Right lobe of liver (tissue), 6 donors: ENCODE data around the gene COCH. TPM values are rescaled to one million over a fixed set of nuclear protein-coding genes. Genes with fewer than 3 reads are reported as not detected.

ENCODE experiments used
- ATAC-seq, 4 donors: fragments of 200-7000 bp; cut with Tn5 transposase; one replicate each; pipeline ENCODE4 v1.9.1; 2020; ENCODE audit warnings: mild to moderate bottlenecking in 4 of 4, moderate library complexity in 4 of 4
- DNase-seq, 3 donors: peaks; one replicate each; pipeline ENCODE4 v3.0.0-alpha.2; 2020
- H3K27ac ChIP-seq, 3 donors: fragments of 200-600 bp; one replicate each; pipeline ENCODE4 v1.8.0; 2022
- H3K27me3 ChIP-seq, 2 donors: fragments of 200-600 bp; one replicate each; pipeline ENCODE4 v1.8.0; 2022
- H3K36me3 ChIP-seq, 4 donors: fragments of 200-600 bp; sonication (generic) in 1 of 4; one replicate each; pipeline versions ENCODE4 v1.5.1 to v1.8.0; 2017 to 2022; ENCODE audit warnings: control low read depth in 1 of 4
- H3K4me1 ChIP-seq, 4 donors: fragments of 200-600 bp; sonication (generic) in 1 of 4; one replicate each; pipeline versions ENCODE4 v1.5.1 to v1.8.0; 2017 to 2022; ENCODE audit warnings: control low read depth in 1 of 4
- H3K4me3 ChIP-seq, 3 donors: fragments of 200-600 bp; one replicate each; pipeline ENCODE4 v1.8.0; 2022
- H3K9me3 ChIP-seq, 4 donors: fragments of 200-600 bp; sonication (generic) in 1 of 4; one replicate each; pipeline versions ENCODE4 v1.5.1 to v1.8.0; 2017 to 2022; ENCODE audit warnings: control low read depth in 1 of 4
- POLR2A ChIP-seq: fragments of 450-650 bp; IDR thresholded peaks from one replicate; pipeline ENCODE4 v1.6.1; 2017; ENCODE audit warnings: antibody characterized with exemption, mild to moderate bottlenecking
- WGBS: methylation state at CpG from one replicate; pipeline ENCODE4 v1.1.6; 2018; ENCODE audit warnings: low coverage, low lambda C conversion rate; ENCODE audit not compliant: insufficient coverage; ENCODE audit errors: missing lambda C conversion rate; 5-methylcytosine and 5-hydroxymethylcytosine counted together
- intact Hi-C, 2 donors: fragments of 100-400 bp; cut with DNase I; formaldehyde crosslinking; loops; one replicate each; pipeline versions ENCODE4 v1.11.2 to v1.14.1; 2022
- total RNA-seq, 6 experiments: library from RNA; depleted of rRNA in 2 of 6; stranded (reverse); fragments of >200 nt in 2 of 6; fragmentation: NEBNext Ultra II Directional in 3 of 6; extraction: Animal tissue kit (Norgen Biotek cat#: 25700) in 3 of 6; gene quantifications; one replicate each; pipeline versions ENCODE4 v1.1.0 to v1.2.4, GENCODE V29; 2016 to 2023
- TF ChIP-seq, protein P1 (sequence below), 4 donors: fragments of 200-600 bp in 3 of 4; fragments of 450-650 bp in 1 of 4; IDR thresholded peaks; one replicate each; pipeline versions ENCODE4 v1.5.1 to v1.8.0; 2016 to 2022; ENCODE audit warnings: antibody characterized with exemption in 4 of 4, mild to moderate bottlenecking in 2 of 4
- donor health status: DM: no; HTN: yes; CAD: no.
- donor health status: DM: no; HTN: no; CAD: no.
- donor health status: DM: no; HTN: no; CAD: no.
- donor health status: DM: no; HTN: yes; CAD: no.
- donor health status: DM: no; HTN: yes; CAD: no.

Gene COCH
- total RNA-seq, 6 experiments from 2014 or later, result 0.14 to 2.9 (median 0.60) TPM; not detected in 1

GRCh38 chr14:30906752-30907658 is 32.6 kb downstream of the COCH start:
- no peaks in the 10 kb centered on the region for H3K27me3 ChIP-seq
- ATAC-seq (peak; percentile 35 to 51 (median 42)), DNase-seq (no peak)
- H3K4me3 ChIP-seq, result no peak overlapping the region
- H3K36me3 ChIP-seq, result peaks cover 0 to 53% (median 14%) of the 10 kb centered on the region in 4 donors
- H3K9me3 ChIP-seq, result no peaks in the 10 kb centered on the region
- no peak overlapping the region for H3K27ac ChIP-seq
- intact Hi-C loops, result no loop called here
- H3K4me1 ChIP-seq, result peaks cover 0 to 6% (median 0%) of the 10 kb centered on the region in 4 donors
- TF ChIP-seq, protein P1, sequence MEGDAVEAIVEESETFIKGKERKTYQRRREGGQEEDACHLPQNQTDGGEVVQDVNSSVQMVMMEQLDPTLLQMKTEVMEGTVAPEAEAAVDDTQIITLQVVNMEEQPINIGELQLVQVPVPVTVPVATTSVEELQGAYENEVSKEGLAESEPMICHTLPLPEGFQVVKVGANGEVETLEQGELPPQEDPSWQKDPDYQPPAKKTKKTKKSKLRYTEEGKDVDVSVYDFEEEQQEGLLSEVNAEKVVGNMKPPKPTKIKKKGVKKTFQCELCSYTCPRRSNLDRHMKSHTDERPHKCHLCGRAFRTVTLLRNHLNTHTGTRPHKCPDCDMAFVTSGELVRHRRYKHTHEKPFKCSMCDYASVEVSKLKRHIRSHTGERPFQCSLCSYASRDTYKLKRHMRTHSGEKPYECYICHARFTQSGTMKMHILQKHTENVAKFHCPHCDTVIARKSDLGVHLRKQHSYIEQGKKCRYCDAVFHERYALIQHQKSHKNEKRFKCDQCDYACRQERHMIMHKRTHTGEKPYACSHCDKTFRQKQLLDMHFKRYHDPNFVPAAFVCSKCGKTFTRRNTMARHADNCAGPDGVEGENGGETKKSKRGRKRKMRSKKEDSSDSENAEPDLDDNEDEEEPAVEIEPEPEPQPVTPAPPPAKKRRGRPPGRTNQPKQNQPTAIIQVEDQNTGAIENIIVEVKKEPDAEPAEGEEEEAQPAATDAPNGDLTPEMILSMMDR (IDR thresholded peaks at IDR 0.05), result peak; percentile 24 to 38 (median 32)
- no peak for TF ChIP-seq POLR2A

DNA sequence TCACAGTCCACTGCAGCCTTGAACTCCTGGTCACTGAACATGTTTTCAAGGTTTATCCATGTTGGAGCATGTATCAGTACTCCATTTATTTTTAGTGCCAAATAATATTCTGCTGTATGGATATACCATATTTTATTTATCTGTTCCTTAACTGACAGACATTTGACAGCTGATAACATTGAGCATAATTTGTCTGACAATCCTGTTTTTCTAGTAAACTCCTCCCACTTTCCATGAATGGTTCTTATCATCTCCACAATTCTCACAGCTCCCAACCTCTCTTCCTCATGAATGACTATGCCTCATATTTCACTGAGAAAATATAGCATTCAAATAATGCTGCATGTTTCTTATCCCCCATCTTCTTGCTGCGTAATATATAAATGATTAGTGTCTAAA is 33.3 kb downstream of the COCH start:
- H3K27me3 ChIP-seq, result no peaks in the 10 kb centered on the region
- no peaks in the 10 kb centered on the region for H3K9me3 ChIP-seq
- H3K27ac ChIP-seq, result no peak overlapping the region
- intact Hi-C loops, result no loop called here
- TF ChIP-seq, protein P1 (IDR thresholded peaks at IDR 0.05), result no peak
- TF ChIP-seq POLR2A, result no peak
- H3K4me1 ChIP-seq, result peaks cover 0 to 6% (median 0%) of the 10 kb centered on the region in 4 donors
- no peak overlapping the region for H3K4me3 ChIP-seq
- ATAC-seq (peak in 1 of 4 donors; percentile 8), DNase-seq (no peak)
- peaks cover 0 to 49% (median 14%) of the 10 kb centered on the region in 4 donors for H3K36me3 ChIP-seq
- WGBS, result 92% methylated on average over 1 of the region's 1 CpG

DNA sequence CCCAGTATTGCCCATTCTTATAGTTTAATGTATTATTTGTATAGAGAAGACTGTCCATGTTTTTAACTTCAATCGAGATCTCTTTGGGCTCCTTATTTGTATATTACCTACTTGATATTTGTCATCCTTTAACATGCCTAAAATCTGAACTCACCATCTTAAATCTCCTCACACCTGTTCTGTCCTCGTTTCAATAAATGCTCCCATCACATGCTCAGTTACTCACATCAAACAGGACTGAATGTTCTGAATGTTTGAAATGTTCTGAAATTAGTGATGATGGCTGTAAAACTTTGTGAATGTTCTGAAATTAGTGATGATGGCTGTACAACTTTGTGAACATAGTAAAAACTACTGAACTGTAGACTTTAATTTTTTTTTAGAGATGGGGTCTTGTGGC is 34.5 kb downstream of the COCH start:
- Histone ChIP-seq H3K27me3 (no peaks in the 10 kb centered on the region), H3K9me3 (no peaks in the 10 kb centered on the region), H3K27ac (no peak overlapping the region), H3K4me1 (peaks cover 0 to under 1% (median 0%) of the 10 kb centered on the region in 4 donors), H3K4me3 (no peak overlapping the region), H3K36me3 (peaks cover 0 to 49% (median 14%) of the 10 kb centered on the region in 4 donors)
- DNase-seq, result no peak
- intact Hi-C loops, result no loop called here
- TF ChIP-seq, protein P1 (IDR thresholded peaks at IDR 0.05), result no peak
- no peak for TF ChIP-seq POLR2A
- no peak for ATAC-seq
- WGBS, result 67% methylated on average over 2 of the region's 2 CpGs

GRCh38 chr14:30914812-30915211 is 40.5 kb downstream of the COCH start:
- Histone ChIP-seq H3K9me3 (no peaks in the 10 kb centered on the region), H3K4me1 (no peaks in the 10 kb centered on the region), H3K36me3 (peaks cover 0 to 24% (median 7%) of the 10 kb centered on the region in 4 donors), H3K27me3 (no peaks in the 10 kb centered on the region), H3K27ac (no peak overlapping the region), H3K4me3 (no peak overlapping the region)
- ATAC-seq, result no peak
- intact Hi-C loops, result no loop called here
- DNase-seq, result no peak
- TF ChIP-seq, protein P1 (IDR thresholded peaks at IDR 0.05), result no peak
- TF ChIP-seq POLR2A, result no peak
- 100% methylated on average over 1 of the region's 1 CpG for WGBS
